HepG2 (cell line): ENCODE results near the gene SRSF10. TPM values are rescaled to one million over a fixed set of nuclear protein-coding genes. Genes with fewer than 3 reads are reported as not detected.

Experiments
- CBX2 ChIP-seq, 2 experiments: fragments of 200-600 bp in 1 of 2; sonication (generic); formaldehyde crosslinking in 1 of 2; IDR thresholded peaks; 2 replicates each; pipeline versions ENCODE4 v1.7.0 to v1.8.1; 2018 to 2022; ENCODE audit warnings: low read depth in 2 of 2, low read length in 1 of 2, mild to moderate bottlenecking in 1 of 2, missing genetic modification reagents in 1 of 2
- FOXK1 ChIP-seq: sonication (generic); formaldehyde crosslinking; IDR thresholded peaks from 2 replicates; pipeline ENCODE4 v1.4.0; 2020; ENCODE audit warnings: low read depth, missing genetic modification reagents, borderline replicate concordance
- HHEX ChIP-seq: IDR thresholded peaks from 2 replicates; pipeline ENCODE4 v1.6.1; 2016; ENCODE audit warnings: control low read depth
- KDM6A ChIP-seq: IDR thresholded peaks from 2 replicates; pipeline ENCODE4 v1.6.1; 2016; ENCODE audit warnings: low read depth
- NFE2 ChIP-seq: sonication (generic); formaldehyde crosslinking; IDR thresholded peaks from 2 replicates; pipeline ENCODE4 v1.4.0; 2020; ENCODE audit warnings: missing genetic modification reagents
- PCBP2 ChIP-seq: fragments of 200-400 bp; formaldehyde crosslinking; optimal IDR thresholded peaks from 2 replicates; pipeline ENCODE3; 2018; ENCODE audit warnings: low read length, low read depth; ENCODE audit not compliant: poor library complexity, severe bottlenecking
- STAT5B ChIP-seq: sonication (generic); formaldehyde crosslinking; IDR thresholded peaks from 2 replicates; pipeline ENCODE4 v1.4.0; 2020; ENCODE audit warnings: missing genetic modification reagents
- ZNF263 ChIP-seq: sonication (generic); formaldehyde crosslinking; IDR thresholded peaks from 2 replicates; pipeline ENCODE4 v1.4.0; 2020; ENCODE audit warnings: missing genetic modification reagents
- ZNF282 ChIP-seq: fragments of 450-650 bp; IDR thresholded peaks from 2 replicates; pipeline ENCODE4 v1.6.1; 2018; ENCODE audit not compliant: partially characterized antibody
- ZNF562 ChIP-seq: sonication (generic); formaldehyde crosslinking; IDR thresholded peaks from 2 replicates; pipeline ENCODE4 v1.8.0; 2022; ENCODE audit warnings: missing genetic modification reagents, borderline replicate concordance
- ZNF749 ChIP-seq: sonication (generic); formaldehyde crosslinking; IDR thresholded peaks from 2 replicates; pipeline ENCODE4 v1.8.0; 2022; ENCODE audit warnings: mild to moderate bottlenecking, missing genetic modification reagents, moderate library complexity, borderline replicate concordance
- ZZZ3 ChIP-seq: sonication (generic); formaldehyde crosslinking; IDR thresholded peaks from 2 replicates; pipeline ENCODE4 v1.4.0; 2020; ENCODE audit warnings: missing genetic modification reagents, mild to moderate bottlenecking, borderline replicate concordance
- polyA plus RNA-seq, 8 experiments: library from polyadenylated mRNA; depleted of rRNA in 3 of 8; stranded (reverse) in 7 of 8; unstranded in 1 of 8; fragments of >200 nt; fragmentation: Illumina TruSeq in 4 of 8; extraction: Trizol in 4 of 8; gene quantifications; 2 replicates each; pipeline versions ENCODE4 v1.2.1 to v1.2.3, GENCODE V29; 2011 to 2016; ENCODE audit warnings: low read depth in 4 of 8, missing spikeins in 1 of 8, mixed read lengths in 1 of 8; ENCODE audit not compliant: insufficient read depth in 1 of 8
- total RNA-seq, 5 experiments: library from RNA; depleted of rRNA; stranded (reverse); fragments of >200 nt; fragmentation: Illumina TruSeq; extraction: Trizol; gene quantifications; 2 replicates each; pipeline ENCODE4 v1.2.3, GENCODE V29; 2016; ENCODE audit warnings: low read depth in 1 of 5
- TF ChIP-seq, protein P1 (sequence below): sonication (generic); formaldehyde crosslinking; IDR thresholded peaks from 2 replicates; pipeline ENCODE4 v1.8.0; 2022; ENCODE audit warnings: mild to moderate bottlenecking, missing genetic modification reagents, moderate library complexity
- TF ChIP-seq, protein P2 (sequence below), 2 experiments: fragments of 450-650 bp in 1 of 2; sonication (generic) in 1 of 2; formaldehyde crosslinking; IDR thresholded peaks; 2 replicates each; pipeline versions ENCODE4 v1.5.0 to v1.8.0; 2020 to 2022; ENCODE audit warnings: mild to moderate bottlenecking in 1 of 2, missing genetic modification reagents in 1 of 2
- TF ChIP-seq, protein P3 (sequence below): sonication (generic); formaldehyde crosslinking; IDR thresholded peaks from 2 replicates; pipeline ENCODE4 v1.4.0; 2020; ENCODE audit warnings: mild to moderate bottlenecking, missing genetic modification reagents
- TF ChIP-seq, protein P4 (sequence below): sonication (generic); formaldehyde crosslinking; IDR thresholded peaks from 2 replicates; pipeline ENCODE4 v1.4.0; 2020; ENCODE audit warnings: mild to moderate bottlenecking, missing genetic modification reagents, borderline replicate concordance

Gene SRSF10
- total and polyA plus RNA-seq, 2 of the 13 experiments (the other 11 are each of a cell fraction or from before 2014, with no cell fraction given): 126 to 186 TPM

DNA sequence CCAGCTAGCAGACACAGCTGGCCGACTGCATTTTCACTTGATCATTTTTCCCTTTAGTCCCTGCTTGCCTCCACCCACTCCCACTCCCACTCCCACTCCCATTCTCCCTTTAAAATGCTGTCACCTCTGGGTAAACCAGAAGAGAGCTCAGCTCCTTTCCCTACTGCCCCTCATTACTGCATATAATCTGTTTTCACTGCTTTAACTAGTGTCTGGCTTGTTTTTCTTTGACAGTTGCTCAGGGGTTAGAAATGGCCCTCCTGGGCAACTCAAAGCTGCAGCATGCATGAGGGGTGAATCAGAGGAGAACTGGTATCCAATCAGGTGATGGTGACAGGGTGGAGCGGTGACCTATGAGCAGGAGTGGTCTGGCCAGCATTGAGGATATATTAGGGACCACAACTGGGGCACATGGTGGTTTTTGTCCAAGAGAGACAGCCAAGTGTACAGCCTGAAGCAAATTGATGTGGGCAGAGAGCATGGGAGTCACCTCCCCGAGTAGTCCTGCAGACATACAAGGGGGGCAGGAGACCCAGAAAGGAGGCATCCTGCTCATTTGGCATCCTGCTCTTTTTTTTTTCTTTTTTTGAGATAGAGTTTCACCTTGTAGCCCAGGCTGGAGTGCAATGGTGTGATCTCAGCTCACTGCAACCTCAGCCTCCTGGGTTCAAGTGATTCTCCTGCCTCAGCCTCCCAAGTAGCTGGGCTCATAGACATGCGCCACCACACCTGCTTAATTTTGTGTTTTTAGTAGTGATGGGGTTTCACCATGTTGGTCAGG lies 42.6 kb upstream of the SRSF10 start (continued):
- TF ChIP-seq HHEX: no peak
- no peak for TF ChIP-seq NFE2 (CRISPR knock-in tag)
- no peak for TF ChIP-seq ZNF282
- TF ChIP-seq, protein P1, sequence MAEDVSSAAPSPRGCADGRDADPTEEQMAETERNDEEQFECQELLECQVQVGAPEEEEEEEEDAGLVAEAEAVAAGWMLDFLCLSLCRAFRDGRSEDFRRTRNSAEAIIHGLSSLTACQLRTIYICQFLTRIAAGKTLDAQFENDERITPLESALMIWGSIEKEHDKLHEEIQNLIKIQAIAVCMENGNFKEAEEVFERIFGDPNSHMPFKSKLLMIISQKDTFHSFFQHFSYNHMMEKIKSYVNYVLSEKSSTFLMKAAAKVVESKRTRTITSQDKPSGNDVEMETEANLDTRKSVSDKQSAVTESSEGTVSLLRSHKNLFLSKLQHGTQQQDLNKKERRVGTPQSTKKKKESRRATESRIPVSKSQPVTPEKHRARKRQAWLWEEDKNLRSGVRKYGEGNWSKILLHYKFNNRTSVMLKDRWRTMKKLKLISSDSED (CRISPR knock-in tag): no peak
- TF ChIP-seq, protein P2, sequence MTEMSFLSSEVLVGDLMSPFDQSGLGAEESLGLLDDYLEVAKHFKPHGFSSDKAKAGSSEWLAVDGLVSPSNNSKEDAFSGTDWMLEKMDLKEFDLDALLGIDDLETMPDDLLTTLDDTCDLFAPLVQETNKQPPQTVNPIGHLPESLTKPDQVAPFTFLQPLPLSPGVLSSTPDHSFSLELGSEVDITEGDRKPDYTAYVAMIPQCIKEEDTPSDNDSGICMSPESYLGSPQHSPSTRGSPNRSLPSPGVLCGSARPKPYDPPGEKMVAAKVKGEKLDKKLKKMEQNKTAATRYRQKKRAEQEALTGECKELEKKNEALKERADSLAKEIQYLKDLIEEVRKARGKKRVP (CRISPR knock-in tag; IDR thresholded peaks at IDR 0.05): 0 out of 4 replicates have a peak, but pooled peaks of 1 of the 2 experiments have one; percentile 26
- TF ChIP-seq ZNF562 (CRISPR knock-in tag): no peak
- TF ChIP-seq ZZZ3 (CRISPR knock-in tag): 0 out of 2 replicates have a peak, but pooled peaks have one; percentile 25
- TF ChIP-seq ZNF749 (CRISPR knock-in tag): 0 out of 2 replicates have a peak, but pooled peaks have one; percentile 39
- TF ChIP-seq FOXK1 (CRISPR knock-in tag): no peak
- TF ChIP-seq, protein P3, sequence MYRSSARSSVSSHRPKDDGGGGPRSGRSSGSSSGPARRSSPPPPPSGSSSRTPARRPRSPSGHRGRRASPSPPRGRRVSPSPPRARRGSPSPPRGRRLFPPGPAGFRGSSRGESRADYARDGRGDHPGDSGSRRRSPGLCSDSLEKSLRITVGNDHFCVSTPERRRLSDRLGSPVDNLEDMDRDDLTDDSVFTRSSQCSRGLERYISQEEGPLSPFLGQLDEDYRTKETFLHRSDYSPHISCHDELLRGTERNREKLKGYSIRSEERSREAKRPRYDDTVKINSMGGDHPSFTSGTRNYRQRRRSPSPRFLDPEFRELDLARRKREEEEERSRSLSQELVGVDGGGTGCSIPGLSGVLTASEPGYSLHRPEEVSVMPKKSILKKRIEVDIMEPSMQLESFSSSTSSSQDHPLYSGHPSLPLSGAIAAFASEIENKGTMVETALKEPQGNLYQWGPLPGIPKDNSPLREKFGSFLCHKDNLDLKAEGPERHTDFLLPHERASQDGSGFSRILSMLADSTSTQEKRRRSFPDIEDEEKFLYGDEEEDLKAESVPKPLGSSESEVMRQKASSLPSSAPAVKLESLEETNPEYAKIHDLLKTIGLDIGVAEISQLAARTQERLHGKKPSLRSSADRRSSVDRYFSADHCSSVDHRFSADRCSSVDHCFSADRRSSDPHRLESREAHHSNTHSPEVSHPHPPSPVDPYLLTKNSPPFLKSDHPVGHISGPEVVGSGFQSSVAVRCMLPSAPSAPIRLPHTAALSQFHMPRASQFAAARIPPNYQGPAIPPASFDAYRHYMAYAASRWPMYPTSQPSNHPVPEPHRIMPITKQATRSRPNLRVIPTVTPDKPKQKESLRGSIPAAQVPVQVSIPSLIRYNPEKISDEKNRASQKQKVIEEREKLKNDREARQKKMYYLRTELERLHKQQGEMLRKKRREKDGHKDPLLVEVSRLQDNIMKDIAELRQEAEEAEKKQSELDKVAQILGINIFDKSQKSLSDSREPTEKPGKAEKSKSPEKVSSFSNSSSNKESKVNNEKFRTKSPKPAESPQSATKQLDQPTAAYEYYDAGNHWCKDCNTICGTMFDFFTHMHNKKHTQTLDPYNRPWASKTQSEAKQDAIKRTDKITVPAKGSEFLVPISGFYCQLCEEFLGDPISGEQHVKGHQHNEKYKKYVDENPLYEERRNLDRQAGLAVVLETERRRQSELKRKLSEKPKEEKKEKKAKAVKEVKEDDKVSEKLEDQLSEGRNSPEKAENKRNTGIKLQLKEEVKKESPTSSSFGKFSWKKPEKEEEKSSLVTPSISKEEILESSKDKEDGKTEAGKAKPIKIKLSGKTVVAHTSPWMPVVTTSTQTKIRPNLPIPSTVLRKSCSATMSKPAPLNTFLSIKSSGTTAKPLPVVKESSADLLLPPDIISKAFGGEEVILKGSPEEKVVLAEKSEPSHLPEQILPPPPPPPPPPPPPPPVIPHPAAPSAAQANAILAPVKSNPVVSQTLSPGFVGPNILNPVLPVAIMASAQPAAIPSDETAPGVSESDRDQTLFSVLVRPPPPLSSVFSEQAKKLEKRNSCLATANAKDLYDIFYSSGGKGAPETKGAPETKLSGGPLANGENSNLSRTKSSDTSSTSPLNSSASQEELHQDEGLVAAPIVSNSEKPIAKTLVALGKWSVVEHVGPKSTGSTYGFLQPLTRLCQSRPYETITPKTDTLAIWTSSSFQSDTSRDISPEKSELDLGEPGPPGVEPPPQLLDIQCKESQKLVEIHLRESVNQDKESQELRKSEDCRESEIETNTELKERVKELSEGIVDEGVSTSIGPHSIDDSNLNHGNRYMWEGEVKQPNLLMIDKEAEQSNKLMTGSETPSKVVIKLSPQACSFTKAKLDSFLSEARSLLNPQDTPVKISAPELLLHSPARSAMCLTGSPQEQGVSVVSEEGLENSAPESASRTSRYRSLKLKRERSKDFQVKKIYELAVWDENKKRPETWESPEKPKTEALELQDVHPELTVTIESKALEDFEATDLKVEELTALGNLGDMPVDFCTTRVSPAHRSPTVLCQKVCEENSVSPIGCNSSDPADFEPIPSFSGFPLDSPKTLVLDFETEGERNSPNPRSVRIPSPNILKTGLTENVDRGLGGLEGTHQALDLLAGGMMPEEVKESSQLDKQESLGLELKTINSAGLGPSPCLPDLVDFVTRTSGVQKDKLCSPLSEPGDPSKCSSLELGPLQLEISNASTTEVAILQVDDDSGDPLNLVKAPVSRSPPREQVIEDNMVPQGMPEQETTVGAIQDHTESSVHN (CRISPR knock-in tag): no peak
- no peak for TF ChIP-seq CBX2 (IDR thresholded peaks at IDR 0.05; ENCODE audit: low read depth, low read length)
- TF ChIP-seq CBX2 (CRISPR knock-in tag; IDR thresholded peaks at IDR 0.05; ENCODE audit: low read depth): no peak
- no peak for TF ChIP-seq STAT5B (CRISPR knock-in tag)
- TF ChIP-seq ZNF263: no peak
- no peak for TF ChIP-seq KDM6A (CRISPR knock-in tag)
- peak; percentile 37 for TF ChIP-seq PCBP2
- TF ChIP-seq, protein P4, sequence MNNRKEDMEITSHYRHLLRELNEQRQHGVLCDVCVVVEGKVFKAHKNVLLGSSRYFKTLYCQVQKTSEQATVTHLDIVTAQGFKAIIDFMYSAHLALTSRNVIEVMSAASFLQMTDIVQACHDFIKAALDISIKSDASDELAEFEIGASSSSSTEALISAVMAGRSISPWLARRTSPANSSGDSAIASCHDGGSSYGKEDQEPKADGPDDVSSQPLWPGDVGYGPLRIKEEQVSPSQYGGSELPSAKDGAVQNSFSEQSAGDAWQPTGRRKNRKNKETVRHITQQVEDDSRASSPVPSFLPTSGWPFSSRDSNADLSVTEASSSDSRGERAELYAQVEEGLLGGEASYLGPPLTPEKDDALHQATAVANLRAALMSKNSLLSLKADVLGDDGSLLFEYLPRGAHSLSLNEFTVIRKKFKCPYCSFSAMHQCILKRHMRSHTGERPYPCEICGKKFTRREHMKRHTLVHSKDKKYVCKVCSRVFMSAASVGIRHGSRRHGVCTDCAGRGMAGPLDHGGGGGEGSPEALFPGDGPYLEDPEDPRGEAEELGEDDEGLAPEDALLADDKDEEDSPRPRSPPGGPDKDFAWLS (CRISPR knock-in tag): no peak
